Measurements from ENCODE around the gene NETO2. TPM values are rescaled to one million over a fixed set of nuclear protein-coding genes. Genes with fewer than 3 reads are reported as not detected.

The NETO2 gene
- total RNA-seq, 1 experiment from 2014 or later = 40.6 TPM

DNA sequence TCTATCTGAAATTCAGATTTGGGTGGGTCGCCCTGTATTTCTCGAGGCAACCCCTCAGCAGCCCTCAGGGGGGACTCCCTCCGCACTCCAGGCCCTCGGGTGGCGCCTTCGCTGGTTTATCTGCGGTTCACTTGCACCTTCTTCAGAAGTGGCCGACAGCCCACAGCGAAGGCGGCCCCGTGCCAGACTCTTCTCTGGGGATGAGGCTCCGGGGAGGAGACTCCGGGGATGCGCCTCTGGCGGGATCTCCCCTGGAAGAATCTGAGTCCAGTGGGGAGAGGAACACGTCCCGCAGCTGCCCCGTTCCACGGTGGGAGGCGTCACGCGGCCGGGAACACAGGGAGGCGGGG, 106.4 kb downstream of the NETO2 start:
- ATAC-seq = peak; percentile 49

DNA sequence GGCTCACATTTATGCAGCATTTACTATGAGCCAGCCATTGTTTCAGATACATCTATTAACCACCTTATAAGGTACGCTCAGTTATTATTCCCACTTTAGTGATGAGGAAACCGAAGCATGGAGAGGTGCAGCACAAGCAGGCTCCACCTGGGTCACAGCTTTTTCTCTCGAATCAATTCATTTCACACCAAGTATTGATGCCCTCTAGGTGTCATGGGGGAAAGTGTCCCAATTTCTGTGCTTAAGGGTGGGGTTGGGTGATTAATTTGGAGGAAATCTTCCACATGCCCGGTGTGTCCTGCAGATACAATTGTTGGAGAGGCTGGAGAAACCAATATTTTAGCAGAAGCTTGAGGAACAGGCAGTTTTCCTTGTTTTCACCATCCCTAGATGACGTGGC, 107.5 kb downstream of the NETO2 start:
- Histone ChIP-seq H3K27me3 (ENCODE audit: low read length) (no peaks in the 10 kb centered on the region), H2AFZ (ENCODE audit: low read length) (no peak overlapping the region), H3K9me3 (ENCODE audit: low read length) (no peaks in the 10 kb centered on the region), H3K4me2 (ENCODE audit: low read length) (no peak overlapping the region), H3K4me3 (ENCODE audit: low read length) (no peak overlapping the region), H3K27ac (ENCODE audit: low read length) (no peak overlapping the region), H3K9me2 (replicated peaks; ENCODE audit: low read length) (no peaks in the 10 kb centered on the region), H3K9ac (ENCODE audit: low read length) (no peak overlapping the region), H3K36me3 (ENCODE audit: low read depth, low read length) (no peaks in the 10 kb centered on the region), H4K20me1 (ENCODE audit: low read length) (no peaks in the 10 kb centered on the region), H3K4me1 (ENCODE audit: insufficient read depth, low read length) (no peaks in the 10 kb centered on the region), H3F3A (ENCODE audit: low read length, unreplicated experiment) (no peaks in the 10 kb centered on the region), H3K79me2 (ENCODE audit: low read length) (no peaks in the 10 kb centered on the region)
- TF ChIP-seq, protein P1, sequence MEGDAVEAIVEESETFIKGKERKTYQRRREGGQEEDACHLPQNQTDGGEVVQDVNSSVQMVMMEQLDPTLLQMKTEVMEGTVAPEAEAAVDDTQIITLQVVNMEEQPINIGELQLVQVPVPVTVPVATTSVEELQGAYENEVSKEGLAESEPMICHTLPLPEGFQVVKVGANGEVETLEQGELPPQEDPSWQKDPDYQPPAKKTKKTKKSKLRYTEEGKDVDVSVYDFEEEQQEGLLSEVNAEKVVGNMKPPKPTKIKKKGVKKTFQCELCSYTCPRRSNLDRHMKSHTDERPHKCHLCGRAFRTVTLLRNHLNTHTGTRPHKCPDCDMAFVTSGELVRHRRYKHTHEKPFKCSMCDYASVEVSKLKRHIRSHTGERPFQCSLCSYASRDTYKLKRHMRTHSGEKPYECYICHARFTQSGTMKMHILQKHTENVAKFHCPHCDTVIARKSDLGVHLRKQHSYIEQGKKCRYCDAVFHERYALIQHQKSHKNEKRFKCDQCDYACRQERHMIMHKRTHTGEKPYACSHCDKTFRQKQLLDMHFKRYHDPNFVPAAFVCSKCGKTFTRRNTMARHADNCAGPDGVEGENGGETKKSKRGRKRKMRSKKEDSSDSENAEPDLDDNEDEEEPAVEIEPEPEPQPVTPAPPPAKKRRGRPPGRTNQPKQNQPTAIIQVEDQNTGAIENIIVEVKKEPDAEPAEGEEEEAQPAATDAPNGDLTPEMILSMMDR (conservative IDR thresholded peaks at IDR 0.05; ENCODE audit: low read depth, low read length) = no peak
- no peak for TF ChIP-seq EZH2phosphoT487 (IDR thresholded peaks at IDR 0.05; ENCODE audit: borderline replicate concordance, low read length)
- TF ChIP-seq EZH2 (IDR thresholded peaks at IDR 0.05; ENCODE audit: low read length, unreplicated experiment) = no peak
- POLR2A ChIA-PET (ENCODE audit: unreplicated experiment) = no interaction called here
- DNase-seq (no peak), ATAC-seq (no peak)
- intact Hi-C loops (cut with micrococcal nuclease) = loop anchor here (2.0 to 5.0 kb wide), 2 partner anchors 106 to 1129 kb away; partner anchors contain the start of gene NETO2
- no TSS peak for BruUV-seq (replicated peaks)
- CTCF ChIA-PET = no interaction called here

More for the DNA sequence above, 106.4 kb downstream of the NETO2 start:
- POLR2A ChIA-PET (ENCODE audit: unreplicated experiment) = no interaction called here
- H3K36me3 ChIP-seq (ENCODE audit: low read depth, low read length) = no peaks in the 10 kb centered on the region
- peak overlapping the region; percentile 84 for H3K4me2 ChIP-seq (ENCODE audit: low read length)
- H3K9ac ChIP-seq (ENCODE audit: low read length) = peak overlapping the region; percentile 62
- no peak overlapping the region for H3K27ac ChIP-seq (ENCODE audit: low read length)
- no peaks in the 10 kb centered on the region for H3K9me2 ChIP-seq (replicated peaks; ENCODE audit: low read length)
- H2AFZ ChIP-seq (ENCODE audit: low read length) = peak overlapping the region; percentile 95
- no peaks in the 10 kb centered on the region for H3K4me1 ChIP-seq (ENCODE audit: insufficient read depth, low read length)
- no TSS peak for BruUV-seq (replicated peaks)
- no peak for DNase-seq
- no peaks in the 10 kb centered on the region for H3K27me3 ChIP-seq (ENCODE audit: low read length)
- CTCF ChIA-PET = interaction anchor here (0.7 to 1.0 kb wide), 5 partner anchors 13 to 1127 kb away, joined by 3 to 9 read pairs (median 4); partner anchors contain the start of gene NETO2
- intact Hi-C loops (cut with micrococcal nuclease) = loop anchor here (2.0 to 5.0 kb wide), 2 partner anchors 105 to 1127 kb away; partner anchors contain the start of gene NETO2
- H3K9me3 ChIP-seq (ENCODE audit: low read length) = no peaks in the 10 kb centered on the region
- no peaks in the 10 kb centered on the region for H3F3A ChIP-seq (ENCODE audit: low read length, unreplicated experiment)
- H3K4me3 ChIP-seq (ENCODE audit: low read length) = peak overlapping the region; percentile 73
- no peaks in the 10 kb centered on the region for H3K79me2 ChIP-seq (ENCODE audit: low read length)
- TF ChIP-seq, protein P1 (conservative IDR thresholded peaks at IDR 0.05; ENCODE audit: low read depth, low read length) = no peak
- no peak for TF ChIP-seq EZH2 (IDR thresholded peaks at IDR 0.05; ENCODE audit: low read length, unreplicated experiment)
- TF ChIP-seq EZH2phosphoT487 (IDR thresholded peaks at IDR 0.05; ENCODE audit: borderline replicate concordance, low read length) = no peak
- no peaks in the 10 kb centered on the region for H4K20me1 ChIP-seq (ENCODE audit: low read length)

DNA sequence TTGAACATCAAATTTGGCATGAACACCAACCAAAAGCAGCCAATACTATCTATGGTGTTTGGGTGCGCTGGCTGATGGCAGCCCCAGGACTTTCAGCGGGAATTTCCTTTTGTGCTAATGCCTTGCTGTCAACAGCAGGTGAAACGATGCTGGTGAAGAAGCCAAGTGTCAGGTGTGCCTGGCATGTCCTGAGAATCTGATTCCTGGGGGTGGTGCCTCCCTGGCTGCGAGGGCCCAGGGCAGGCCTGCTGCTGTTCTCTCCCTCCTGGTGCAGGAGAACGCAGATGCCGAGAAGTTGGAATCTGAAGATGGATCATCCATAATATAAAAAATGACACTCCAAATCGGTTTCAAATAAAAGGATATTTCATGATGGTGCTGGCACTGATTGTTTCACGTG, 108.3 kb downstream of the NETO2 start:
- Histone ChIP-seq H3K79me2 (ENCODE audit: low read length) (no peaks in the 10 kb centered on the region), H3K4me1 (ENCODE audit: insufficient read depth, low read length) (no peaks in the 10 kb centered on the region), H3K27me3 (ENCODE audit: low read length) (no peaks in the 10 kb centered on the region), H3K9me3 (ENCODE audit: low read length) (no peaks in the 10 kb centered on the region), H3K36me3 (ENCODE audit: low read depth, low read length) (no peaks in the 10 kb centered on the region), H3K27ac (ENCODE audit: low read length) (no peak overlapping the region), H3F3A (ENCODE audit: low read length, unreplicated experiment) (no peaks in the 10 kb centered on the region), H3K9ac (ENCODE audit: low read length) (no peak overlapping the region), H4K20me1 (ENCODE audit: low read length) (no peaks in the 10 kb centered on the region), H3K9me2 (replicated peaks; ENCODE audit: low read length) (no peaks in the 10 kb centered on the region), H3K4me2 (ENCODE audit: low read length) (no peak overlapping the region), H3K4me3 (ENCODE audit: low read length) (no peak overlapping the region), H2AFZ (ENCODE audit: low read length) (no peak overlapping the region)
- no TSS peak for BruUV-seq (replicated peaks)
- ATAC-seq (no peak), DNase-seq (no peak)
- CTCF ChIA-PET = no interaction called here
- intact Hi-C loops (cut with micrococcal nuclease) = loop anchor here (5.0 kb wide), 1 partner anchor 107 kb away; the partner anchor contains the start of gene NETO2
- POLR2A ChIA-PET (ENCODE audit: unreplicated experiment) = no interaction called here
- TF ChIP-seq EZH2 (IDR thresholded peaks at IDR 0.05; ENCODE audit: low read length, unreplicated experiment) (no peak), EZH2phosphoT487 (IDR thresholded peaks at IDR 0.05; ENCODE audit: borderline replicate concordance, low read length) (no peak)
- TF ChIP-seq, protein P1 (conservative IDR thresholded peaks at IDR 0.05; ENCODE audit: low read depth, low read length) = no peak
